GM19238 (cell line): ENCODE measurements around the gene PSMD1.
"Not testable (repeated sequence)": the region's sequence is repeated elsewhere in the genome, so short reads cannot be mapped to it uniquely, and the experiment has no call there.

ENCODE experiments used
- DNase-seq: peaks from one replicate; pipeline ENCODE4 v3.0.0; 2011; ENCODE audit warnings: low spot score; ENCODE audit not compliant: insufficient read length

The PSMD1 gene

DNA sequence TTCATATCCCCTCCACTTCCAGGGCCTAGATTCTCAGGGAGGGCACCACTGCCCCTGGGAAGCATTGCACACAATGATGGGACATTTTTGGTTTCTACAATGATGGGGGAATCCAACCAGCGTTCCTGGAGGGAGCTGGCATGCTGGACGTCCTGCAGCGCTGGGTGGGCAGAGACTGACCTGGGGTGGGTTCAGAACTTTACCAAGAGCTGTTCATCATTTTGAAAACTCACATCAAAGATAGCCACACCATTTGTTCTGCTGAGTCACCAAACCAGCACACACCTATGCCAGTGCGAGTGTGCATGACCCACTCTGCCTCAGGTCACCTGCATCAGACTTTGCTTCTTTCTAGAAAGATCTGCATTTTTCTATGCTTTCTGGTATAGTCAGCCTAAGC is 127.7 kb downstream of the PSMD1 start:
- no peak for DNase-seq

DNA sequence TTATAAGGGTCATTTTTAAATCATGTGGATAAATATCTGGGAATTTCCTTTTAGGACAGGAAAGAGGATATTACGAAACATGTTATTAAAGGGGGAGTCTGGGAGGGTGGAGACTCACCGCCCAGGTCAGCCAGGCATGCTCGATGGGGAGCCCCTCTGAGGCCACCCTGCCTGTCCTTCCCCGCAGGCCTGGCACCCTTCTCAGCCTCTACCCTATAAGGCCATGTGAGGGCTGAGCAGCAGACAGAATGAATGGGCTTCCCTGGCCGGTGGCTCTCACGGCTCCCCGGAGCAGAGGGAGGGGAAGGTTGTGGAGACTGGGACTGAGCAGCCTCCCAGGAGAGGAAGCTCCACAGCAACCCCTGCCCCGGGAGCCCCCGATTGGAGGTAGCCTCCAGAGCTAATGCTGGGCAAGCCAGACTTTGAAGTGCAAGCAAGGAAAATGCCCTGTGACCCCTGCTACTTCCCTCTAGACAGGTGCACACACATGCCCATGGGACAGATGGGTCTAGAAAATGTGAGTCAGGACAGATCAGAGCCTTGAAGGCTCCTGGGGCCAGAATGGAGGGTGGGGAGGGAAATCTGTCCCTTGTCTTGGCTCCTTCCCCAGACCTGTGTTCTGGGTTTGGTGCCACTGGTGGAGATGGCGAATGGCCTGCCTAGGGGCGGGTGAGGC is 128.5 kb downstream of the PSMD1 start:
- DNase-seq = no peak

DNA sequence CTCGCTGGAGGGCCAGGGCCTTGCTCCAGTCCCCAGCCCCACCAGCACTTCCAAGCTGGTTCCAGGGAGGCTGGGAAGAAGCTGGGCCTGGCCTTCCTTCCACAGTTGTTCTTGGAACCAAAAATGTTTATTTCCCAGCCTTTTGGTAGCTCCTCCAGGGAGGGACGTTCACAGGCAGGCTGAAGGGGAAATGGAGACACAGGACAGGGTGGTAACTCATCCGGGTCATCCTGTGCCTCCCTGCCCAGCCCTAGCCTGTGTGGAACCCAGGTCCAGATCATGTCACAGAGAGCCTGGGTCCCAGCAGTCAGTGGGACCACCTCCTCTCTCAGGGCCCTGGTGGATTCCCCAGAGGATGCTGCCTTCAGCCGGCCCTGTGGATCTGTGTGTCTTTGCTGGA is 129.2 kb downstream of the PSMD1 start:
- DNase-seq = no peak

DNA sequence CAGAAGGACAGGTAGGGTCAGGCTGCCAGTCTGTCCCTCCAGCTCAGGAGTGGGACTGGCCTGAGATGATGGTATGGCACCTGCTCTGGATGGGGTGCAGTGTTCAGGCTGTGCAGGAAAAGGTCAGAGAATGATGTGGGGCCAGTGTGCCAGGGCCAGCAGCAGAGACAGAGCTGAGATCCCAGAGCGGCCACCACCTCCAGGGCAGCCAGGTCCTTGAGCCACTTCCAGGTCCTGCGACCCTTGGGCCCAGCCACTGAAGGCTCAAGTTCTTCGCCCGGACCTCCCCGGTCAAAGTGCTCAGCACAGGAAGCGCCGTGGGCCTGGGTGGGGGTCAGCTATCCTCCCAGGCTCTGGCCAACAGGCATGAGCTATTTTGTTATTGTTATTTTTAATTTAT is 129.7 kb downstream of the PSMD1 start:
- no peak for DNase-seq

DNA sequence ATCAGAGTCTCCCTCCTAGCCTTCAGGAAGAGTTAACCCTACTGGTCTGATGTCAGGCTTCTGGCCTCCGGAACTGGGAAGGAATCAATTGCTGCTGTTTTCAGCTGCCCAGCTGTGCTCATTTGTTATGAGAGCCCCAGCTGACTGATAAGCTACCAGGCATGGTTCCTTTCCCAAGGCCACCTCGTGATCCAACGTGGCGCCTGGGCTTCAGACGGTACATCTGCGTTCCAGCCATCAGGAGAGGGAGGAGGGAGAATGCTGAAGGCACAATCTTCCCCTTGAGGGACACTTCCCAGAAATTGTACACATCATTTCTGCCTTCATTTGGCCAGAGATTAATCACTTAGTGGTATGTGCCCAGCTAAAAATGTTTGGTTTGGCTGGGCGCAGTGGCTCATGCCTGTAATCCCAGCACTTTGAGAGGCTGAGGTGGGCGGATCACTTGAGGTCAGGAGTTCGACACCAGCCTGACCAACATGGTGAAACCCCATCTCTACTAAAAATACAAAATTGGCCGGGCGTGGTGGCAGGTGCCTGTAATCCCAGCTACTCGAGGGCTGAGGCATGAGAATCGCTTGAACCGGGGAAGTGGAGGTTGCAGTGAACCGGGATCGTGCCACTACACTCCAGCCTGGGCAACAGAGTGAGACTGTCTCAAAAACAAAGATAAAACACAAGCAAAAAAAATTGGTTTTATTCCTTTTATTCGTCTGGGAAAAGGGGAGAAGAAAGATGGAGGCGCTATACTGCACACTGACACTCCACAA is 131.3 kb downstream of the PSMD1 start:
- DNase-seq = no peak

DNA sequence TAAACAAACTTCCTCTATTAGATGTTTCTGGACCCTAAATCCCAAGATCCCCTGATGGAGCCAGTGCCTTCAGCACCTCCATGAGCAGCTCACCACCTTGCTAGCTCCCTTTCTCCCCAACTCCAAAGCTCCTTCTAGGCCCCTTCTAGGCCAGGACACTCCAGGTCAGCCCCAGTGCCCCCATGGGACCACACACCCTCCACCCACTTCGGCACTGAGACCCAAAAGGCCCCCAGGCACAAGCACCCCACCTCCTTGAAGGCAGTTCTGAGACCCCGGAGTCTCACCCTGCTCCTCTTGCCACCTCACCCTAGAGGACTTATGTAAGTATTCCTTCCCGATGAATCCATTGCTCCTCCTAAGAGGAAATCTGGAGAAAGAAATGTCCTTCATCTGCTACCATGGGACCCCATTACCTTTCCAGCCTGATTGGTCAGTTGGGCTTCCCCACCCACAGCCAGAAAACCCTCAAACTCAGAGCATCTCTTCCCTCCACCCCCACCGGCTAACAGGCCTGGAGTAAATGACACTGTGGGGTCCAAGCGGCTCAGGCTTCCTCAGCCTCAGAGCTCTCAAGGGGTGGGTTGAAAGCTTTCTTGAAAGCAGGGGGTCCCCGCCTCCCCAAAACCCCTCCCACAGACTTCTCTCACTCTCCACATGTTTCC is 132.0 kb downstream of the PSMD1 start:
- no peak for DNase-seq

DNA sequence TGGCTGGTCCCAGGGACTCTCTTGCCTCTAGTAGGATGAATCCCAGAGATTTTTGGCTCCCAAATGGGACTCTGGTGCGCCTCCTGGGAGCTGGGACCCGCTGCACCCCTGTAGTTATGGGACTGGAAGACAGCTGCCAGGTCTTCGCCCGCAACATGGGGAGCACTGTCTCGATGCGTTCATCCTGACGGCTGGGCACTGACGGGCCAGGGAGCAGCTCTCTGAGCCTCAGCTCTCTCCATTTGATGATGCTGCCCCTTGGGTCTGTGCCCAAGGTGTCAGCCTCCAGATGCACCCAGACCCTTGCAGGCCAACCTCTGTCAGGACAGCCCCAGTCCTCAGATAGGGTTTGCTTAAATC is 132.5 kb downstream of the PSMD1 start:
- no peak for DNase-seq

DNA sequence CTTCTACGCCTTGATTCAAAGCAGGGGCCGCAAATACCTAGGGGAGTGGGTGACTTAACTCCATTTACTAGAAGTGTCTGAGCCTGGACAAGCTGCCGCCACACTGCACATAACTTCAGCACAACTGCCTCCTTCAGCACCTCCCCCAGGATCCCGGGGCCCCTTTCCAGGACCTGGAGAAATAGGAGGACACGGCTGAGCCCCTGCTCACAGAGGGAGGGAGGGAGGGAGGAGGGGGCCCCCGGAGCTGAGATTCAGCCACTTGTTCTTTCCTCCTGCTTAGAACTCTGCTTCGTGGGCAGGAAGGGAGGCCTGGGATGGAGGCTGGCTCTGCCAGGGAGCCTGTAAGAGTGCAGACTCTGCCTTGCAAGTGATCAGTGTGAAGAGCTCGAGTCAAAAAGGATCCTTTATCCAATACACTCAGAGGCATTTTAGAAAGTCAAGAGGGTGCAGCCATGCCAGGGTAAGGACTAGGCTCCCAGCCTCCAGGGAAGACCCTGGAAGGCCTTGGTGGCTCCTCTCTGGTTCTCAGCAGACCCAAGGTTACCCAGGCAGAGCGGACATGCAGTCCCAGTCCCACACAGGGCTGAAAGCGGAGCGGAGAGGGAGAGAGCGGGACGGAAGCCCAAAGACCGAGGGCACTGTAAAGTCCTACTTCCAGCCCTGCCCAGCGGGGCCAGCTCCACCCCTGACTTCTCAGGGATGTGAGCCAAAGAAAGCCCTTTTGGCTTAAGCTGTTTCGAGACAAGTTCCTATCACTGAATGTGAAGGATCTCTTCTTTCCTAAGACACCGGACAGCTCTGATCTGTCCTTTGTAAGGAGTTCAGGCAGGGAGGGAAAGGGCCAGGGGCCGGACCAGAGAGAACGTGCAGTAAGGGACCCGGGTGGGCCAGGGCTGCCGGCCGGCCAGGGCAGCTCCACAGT is 133.2 kb downstream of the PSMD1 start:
- no peak for DNase-seq

DNA sequence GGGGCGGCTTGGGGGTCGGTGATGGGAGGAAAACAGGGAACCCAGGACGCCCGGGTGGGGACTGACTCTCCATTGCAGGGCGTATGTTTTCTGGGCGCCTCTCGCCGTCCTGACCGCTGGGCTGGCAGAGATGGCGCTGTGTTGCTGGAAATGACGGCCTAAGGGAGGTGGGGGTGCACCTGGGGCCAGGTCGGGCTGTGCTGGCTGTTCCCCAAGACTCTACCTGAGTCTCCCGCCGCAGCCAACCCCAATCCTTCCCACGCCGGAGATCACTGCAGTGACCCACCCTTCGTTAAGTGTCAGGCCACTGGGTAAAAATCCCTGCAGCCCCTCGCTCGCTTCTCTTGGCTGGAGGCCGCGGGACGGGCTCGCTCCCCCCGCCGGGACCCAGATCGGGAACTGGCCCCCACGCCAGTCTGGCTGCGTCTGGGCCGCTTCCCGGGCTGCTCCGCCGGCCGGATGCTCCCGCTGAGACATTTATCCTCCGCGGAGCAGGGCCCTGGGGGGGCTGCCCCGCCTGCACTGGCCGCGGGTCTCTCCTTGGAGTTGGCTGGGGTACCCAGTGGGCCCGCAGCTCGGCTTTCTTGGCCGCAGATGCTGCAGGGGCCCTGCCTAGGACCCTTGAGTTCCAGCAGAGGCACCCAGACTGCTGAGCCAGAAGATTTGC is 134.0 kb downstream of the PSMD1 start:
- no peak for DNase-seq

DNA sequence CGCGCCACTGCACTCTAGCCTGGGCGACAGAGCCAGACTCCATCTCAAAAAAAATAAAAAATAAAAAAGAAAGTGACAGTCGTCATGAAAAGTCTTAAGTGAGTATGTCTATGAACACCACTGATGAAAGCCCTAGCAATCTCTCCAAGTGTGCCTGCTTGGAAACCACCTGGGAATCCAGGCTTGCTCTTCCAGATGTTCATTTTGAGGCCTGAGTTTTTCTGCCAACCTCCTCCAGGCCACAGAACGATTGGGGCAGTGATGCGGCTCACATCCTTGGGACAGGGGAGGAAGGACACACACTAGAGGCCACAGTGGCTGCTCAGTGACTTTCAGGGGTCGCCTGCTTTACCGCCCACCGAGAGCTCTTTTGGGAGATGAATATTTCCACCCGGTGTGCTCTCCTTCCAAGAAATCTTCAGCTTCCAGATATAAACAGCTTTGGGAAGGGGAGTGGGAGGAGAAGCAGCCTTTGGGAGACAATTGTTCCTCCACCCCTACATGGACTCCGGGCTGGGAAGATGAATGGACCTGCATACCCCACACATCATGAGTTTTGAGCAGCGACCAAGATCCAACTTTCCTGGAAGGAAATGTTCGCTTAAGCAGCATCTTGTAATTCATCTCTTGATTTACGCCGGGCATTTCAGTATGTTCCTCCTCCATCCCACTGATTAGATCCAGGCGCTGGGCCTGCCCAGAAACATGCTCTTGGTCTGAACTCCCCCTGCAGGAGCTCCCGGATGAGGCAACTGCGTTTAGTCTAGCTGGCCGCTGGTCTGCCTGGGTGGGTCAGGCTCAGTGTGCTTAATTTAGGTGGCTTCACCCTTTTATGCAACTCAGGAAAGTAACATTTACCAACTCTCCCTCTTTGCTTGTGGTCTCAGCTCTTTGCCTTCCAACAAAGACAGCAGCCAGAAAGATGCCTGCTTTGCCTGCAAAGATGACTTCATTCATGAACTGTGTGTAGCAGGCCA is 135.5 kb downstream of the PSMD1 start:
- no peak for DNase-seq

DNA sequence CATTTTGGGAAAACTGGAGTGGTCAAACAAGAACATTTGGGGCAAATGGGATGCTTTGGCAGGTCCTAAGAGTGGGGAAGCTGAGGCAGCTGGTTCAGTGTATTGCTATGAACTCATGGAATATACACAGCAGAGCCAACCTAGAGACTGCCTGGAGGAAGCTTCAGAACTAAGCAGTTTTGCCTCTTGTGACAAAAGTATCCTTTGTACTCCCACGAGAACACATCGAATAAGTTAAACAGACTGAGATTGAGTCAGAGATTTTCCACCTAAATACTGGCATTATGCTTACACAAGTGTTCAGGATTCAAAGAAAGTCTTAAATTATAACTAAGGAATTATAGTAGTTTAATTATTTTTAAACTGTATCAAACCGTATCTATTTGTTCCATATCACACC is 136.5 kb downstream of the PSMD1 start:
- DNase-seq = no peak

DNA sequence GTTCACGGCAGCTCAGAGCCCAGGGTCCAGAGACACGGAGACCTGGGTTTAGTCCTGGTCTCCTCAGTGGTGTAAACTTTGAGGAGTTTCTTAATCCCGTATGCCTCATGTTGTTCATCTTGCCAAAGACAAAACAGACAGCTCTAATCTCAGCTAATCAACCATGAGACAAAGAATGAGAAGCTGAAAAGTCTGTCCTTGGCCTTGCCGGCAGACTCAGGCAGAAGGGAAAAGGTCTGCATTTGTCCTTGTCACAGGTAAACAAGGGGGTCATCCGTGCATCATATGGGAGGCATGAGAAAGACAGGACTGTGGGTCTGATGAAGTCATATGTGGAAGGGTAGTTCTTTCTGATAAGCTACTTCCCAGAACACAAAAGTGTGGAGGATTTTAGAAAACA is 139.9 kb downstream of the PSMD1 start:
- DNase-seq = no peak

DNA sequence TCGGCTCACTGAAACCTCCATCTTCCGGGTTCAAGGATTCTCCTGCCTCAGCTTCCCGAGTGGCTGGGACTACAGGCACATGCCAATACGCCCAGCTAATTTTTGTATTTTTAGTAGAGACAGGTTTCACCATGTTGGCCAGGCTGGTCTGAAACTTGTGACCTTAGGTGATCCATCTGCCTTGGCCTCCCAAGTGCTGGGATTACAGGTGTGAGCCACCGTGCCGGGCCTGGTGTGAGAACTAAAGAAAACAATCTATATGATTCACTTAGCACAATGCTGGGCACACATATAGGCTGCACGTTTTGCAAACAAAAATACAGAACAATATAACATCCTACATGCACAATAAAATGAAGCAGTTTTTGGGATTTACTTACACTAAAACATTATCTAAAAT is 140.5 kb downstream of the PSMD1 start:
- DNase-seq = not testable (repeated sequence)

DNA sequence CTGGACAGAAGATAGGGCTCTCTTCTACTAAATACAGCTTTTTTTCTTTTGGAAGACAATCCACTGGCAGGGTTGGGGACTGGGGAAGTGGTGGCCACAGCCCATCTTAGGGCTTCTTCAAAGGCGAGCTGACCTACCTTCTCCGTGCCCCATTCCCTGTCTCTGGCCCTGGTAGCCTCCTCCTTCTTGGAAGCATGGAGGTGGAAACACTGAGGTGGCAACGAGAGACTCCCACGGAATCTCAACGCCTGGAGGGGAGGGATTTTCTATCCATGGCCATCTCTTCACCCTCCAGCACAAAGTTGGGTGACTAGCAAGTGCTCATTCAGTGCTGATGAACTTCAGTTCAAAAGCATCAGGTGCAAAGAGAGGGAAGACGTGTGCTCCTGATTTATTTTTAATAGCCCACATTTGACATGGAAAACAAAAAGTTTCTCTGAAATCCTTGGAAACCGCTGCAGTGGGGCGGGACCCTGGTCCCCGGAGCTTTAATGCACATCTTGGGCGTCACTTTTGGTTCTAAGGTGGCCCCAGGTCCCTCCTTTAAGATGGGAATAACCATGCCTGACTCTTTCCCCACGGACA is 141.1 kb downstream of the PSMD1 start:
- DNase-seq = no peak

DNA sequence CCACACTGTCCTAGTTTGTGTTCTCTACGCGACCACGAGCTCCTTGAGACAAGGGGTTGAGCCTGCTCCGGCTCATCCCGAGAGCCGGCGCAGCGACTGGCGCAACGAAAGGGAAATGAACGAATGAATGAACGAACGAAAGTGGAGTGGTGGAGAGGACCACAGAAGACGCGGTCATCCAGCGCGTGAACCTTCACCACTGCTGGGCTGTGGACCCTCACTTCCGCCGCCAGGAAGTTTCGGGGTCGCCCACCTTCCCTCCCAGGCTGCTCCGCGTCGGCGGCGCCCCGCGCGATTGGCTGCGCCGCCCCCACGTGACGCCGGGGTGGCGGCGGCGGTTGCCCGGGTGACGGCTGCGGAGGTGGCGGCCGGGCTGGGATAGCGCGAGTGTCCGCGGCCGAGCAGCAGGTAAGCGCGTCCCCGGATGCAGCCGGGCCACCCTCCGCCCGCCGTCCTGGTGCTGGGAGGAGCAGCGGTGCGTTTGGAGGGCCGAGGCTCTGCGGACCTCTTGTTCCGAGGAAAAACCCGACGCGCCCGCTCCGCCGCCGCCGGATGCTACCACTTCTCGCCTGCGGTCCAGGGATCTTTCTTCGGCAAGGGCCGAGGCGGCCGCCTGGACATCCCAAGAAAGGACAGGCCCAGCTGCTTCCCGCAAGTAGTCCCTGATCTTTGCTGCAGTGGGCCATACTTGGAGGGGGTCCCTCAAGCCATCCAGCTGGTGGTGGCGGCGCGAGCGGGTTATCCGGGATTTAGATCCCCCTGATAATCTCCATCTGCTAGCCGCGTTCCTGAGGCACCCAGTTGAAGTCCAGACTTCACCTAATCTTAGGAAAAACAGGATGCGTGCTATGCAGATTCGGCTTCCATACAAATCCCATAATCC is 141.9 kb downstream of the PSMD1 start, which contains the start of gene ARMC9:
Gene ARMC9, plus strand, starts transcription at position 341 of the 883 bp plus-strand sequence. CDS start 7,608 bp downstream, outside the sequence.
- DNase-seq = peak; percentile 95

DNA sequence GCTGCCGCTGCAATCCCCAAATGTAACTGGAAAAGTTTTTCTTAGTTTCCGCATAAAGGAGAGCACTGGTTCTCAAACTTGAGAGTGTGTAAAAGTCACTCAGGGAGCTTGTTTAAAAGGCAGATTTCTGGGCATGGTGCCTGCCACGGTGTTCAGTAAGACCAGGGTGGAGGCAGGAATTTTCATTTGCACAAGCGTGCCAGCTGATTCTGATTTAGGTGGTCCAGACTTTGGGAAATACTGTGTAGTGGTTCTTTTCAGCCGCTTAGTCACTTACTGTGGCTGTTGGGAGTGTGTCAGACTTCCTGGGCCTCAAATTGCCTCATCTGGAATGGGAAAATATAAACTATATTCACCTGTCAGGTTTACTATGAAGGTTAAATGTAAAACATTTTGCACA is 142.6 kb downstream of the PSMD1 start:
- DNase-seq = no peak

DNA sequence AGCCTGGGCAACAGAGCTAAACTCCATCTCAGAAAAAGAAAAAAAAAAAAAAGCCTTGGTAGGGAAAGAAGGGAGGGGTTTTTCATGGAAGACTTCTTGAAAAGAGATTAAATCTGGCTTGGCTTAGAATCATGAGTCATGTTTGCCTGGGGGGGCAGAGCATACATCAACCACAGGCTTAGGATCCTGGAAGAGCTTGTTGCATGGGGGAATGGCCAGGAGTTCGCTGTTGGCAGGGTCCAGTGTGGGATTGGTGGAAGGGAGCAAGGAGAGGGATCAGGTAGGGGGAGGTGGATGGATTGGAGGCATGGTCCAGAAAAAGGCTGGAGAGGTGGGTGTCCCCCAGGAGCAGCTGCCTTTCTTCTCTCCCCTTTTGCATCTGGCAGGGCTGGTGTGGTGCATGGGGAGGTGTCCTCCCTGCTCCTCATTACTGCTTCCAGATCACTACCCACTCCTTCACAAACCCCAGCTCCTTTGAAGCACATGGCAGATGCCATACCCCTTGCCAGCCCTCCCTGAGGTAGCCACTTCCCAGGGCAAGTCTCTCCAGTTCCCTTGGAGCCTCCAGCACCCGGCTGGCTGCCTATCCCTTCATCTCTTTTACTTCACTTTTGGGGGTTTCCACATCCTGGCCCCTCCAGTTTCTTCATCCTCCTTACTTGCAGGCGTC is 144.3 kb downstream of the PSMD1 start:
- no peak for DNase-seq

DNA sequence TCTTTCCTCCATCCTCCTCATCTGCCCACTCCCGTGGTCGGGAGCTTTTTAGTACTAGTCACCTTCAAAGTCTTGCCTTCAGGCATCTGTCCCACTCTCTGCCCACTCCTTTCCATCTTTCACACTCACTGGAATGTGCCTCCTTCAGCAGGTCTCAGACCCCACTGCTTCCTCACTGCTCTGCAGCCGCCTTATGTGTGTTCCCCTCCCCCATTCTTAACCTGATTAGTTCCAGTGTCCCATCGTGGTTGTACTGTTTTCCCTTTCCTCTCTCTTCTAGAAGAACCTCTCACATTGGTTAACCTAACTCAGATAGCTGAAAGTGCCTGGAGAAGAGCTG is 144.8 kb downstream of the PSMD1 start:
- DNase-seq = no peak
